Stimulated activated CD4-positive, alpha-beta T cell treated with anti-CD3 and anti-CD28 coated beads, TNF-alpha, amount 100 ng/mL, for 4 hours (primary cell): ENCODE measurements around the gene B2M.
A peak's percentile ranks its signal among the peaks of the same experiment; 100 is the strongest.
"Not testable (repeated sequence)": the region's sequence is repeated elsewhere in the genome, so short reads cannot be mapped to it uniquely, and the experiment has no call there.

Experiments
- DNase-seq, 3 experiments: peaks; one replicate each; pipeline ENCODE4 v3.0.0-alpha.2; 2020; ENCODE audit warnings: low read depth in 3 of 3

B2M gene

DNA sequence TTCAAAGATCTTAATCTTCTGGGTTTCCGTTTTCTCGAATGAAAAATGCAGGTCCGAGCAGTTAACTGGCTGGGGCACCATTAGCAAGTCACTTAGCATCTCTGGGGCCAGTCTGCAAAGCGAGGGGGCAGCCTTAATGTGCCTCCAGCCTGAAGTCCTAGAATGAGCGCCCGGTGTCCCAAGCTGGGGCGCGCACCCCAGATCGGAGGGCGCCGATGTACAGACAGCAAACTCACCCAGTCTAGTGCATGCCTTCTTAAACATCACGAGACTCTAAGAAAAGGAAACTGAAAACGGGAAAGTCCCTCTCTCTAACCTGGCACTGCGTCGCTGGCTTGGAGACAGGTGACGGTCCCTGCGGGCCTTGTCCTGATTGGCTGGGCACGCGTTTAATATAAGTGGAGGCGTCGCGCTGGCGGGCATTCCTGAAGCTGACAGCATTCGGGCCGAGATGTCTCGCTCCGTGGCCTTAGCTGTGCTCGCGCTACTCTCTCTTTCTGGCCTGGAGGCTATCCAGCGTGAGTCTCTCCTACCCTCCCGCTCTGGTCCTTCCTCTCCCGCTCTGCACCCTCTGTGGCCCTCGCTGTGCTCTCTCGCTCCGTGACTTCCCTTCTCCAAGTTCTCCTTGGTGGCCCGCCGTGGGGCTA, at the start of gene B2M, which contains the start of gene PATL2:
TSS of gene B2M (plus strand) at position 422 of the 647 bp plus-strand sequence. CDS start at position 452, 30 bp downstream.
TSS of gene PATL2 (minus strand) at position 228 of the 647 bp plus-strand sequence. CDS start 34,833 bp downstream, outside the sequence.
- peak; percentile 92 to 95 (median 94) for DNase-seq

DNA sequence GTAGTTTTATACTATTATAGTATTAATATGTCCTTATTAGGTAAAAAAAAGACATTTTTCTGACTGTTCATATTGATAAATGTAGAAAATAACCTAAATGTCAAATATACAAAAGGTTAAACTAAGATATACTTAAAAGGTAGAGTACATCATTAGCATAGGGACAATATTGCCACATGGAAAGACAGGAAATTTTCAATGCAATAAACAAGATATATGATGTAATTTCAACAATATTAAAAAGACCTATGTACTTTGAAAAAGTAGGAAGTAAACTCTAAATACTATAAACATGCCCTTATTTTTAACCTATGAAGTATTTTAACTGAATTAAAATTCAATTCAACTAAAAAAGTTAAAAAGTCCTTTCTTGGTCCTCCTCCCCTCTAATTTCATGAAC, 49.7 kb upstream of the B2M start:
- DNase-seq: no peak

DNA sequence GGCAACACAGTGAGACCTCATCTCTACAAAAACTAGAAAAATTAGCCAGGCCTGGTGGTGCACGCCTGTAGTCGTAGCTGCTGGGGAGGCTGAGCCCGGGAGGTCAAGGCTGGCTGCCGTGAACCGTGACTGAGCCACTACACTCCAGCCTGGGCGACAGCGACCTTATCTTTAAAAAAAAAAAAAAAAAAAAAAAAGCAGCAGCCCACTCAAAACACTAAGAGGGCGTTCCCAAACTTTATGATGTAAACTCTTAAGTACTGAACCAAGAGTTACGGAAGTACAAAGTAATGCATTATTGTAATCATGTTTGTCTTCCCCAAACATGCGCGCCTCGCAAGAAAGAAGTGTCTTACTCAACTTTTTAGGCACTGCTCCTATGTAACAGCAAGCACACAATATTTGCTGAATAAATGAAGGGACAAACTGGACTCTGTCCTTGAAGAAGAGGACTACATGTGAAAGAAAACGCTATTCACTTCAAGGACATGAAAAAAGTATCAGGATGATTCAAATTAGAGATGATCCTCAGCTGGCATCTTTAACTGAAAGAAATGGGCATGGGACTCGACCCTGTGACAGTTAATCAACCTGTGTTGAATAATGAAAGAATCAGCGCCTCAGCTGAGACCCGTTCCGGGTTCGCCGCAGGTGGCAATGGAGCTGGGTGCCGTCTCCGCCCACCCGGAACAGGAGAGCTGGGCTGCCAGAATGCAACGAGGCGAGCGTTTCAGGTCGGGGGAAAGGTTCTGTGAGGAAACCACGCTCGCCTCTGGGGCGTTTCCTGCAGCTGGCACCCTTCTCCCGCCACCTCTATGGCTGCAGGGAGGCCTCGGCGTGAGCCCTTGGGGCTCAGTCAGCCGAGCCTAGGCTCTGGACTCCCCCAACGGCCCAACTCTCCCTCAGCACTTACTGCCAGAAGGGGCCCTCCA, 48.6 kb upstream of the B2M start:
- DNase-seq: peak; percentile 53 to 72 (median 61)

DNA sequence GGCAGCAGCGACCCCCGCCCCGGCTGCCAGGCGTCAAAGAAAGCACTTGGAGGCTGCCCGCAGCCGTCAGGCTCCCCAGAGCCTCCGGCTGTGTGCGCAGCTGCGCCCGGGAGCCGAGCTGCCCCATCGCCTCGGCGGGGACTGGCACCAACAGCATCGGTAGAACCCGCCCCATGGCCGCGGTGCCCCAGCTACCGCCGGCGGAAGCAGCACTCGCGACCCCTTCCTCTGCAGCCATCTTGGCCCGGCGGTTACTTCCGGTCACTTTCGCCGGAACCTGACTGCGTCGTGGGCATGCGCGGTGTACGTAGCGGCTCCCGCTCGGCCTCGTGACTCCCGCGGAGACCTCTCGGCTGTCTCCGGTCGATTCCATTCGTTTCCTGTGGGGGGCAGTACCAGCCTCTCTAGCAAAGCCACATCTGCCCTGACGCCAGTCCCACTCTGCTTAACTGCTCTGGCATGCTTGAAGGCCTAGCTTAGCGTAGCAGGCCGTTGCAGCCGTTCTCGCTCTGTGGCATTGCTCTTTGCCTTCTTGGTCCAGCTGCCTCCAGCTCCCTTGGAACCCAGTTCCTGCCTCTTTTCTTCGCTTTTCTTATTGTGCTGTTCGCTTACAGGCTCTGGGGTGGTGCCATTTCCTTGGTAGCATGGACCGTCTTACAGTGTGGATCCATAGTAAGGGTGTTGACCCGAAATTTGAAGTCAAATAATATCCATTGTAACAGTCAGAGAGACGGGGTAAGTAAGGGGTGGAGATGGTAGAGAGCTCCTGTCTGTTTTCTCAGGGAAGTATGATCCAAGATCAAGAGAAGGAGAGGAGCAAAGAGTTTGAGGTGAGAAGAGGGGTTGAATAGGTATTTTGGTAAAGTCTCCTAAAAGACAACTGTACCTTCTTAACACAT, 47.7 kb upstream of the B2M start, which contains the start of gene SPG11:
TSS of gene SPG11 (minus strand) at position 253 of the 899 bp plus-strand sequence. CDS start at position 238, 15 bp downstream.
- peak; percentile 79 to 93 (median 93) for DNase-seq

DNA sequence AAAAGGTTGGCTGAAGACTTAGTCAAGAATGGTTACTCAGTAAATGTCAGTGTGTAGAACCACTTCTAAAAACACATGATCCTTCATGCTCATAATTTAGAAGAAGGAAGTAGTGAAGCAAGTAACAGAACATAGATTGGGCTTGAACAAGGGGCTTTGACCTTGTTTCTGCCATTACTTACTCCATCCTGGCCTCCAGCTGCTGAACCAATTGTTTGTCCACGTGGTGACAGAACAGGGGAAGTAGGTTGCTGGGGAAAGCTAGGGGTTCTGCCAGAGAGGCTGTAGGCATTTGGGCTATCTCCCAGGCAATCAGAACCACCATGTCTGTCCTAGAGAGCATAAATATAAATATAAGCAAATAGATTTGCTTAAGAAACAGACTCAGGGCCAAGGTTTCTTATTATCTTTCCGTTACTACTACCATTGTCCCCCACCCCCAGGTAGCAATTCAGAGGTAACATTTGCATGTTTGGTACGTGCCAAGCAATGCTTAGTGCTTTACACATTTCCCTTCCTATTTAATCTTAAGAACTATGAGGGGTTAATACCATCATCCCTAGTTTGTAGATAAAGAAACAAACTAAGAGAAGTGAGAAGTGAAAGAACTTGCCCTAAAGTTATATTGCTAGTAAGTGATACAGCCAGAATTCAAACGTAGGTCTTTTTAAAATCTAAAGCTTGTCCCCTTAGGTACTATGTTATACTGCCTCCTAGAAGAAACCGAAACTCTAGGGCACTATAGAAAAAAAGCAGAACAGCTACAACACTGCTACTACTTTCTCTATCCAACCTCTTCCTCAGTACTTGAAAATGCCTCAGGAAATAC, 44.9 kb upstream of the B2M start:
- DNase-seq: no peak

DNA sequence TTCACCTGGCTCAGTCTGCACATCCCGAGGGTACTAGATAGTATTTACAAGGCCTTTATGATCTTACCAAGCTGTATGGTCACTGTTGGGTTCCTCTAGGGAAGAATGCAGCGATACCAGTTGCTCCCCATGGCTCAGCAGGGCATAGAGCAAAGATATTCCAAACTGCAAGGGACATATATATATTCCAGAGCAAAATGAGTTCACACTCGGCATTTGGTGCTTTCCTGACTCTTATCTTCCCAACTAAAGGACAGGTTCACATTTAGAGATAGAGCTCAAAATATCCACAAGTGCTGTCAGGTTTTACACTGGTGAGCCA, 44.3 kb upstream of the B2M start:
- DNase-seq: no peak

DNA sequence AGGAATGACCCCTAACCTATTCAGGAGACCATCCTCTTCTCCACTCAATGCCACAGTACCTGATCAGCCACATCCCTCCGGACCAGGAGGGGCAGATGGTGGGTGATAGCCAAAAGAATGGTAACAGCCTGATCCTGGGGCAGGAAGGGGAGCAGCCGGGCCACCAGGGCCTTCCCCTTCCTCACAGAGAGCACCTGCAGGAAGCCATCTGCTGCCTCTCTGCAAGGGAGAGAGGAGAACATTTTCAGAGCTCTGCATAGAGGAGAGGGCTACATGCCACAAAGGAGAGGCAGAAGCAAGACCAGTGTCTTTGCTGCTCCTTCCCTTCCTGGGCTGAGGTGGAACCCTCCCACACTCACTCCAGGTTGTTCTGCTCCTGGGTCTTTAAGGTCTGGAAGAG, 42.4 kb upstream of the B2M start:
- DNase-seq: no peak

DNA sequence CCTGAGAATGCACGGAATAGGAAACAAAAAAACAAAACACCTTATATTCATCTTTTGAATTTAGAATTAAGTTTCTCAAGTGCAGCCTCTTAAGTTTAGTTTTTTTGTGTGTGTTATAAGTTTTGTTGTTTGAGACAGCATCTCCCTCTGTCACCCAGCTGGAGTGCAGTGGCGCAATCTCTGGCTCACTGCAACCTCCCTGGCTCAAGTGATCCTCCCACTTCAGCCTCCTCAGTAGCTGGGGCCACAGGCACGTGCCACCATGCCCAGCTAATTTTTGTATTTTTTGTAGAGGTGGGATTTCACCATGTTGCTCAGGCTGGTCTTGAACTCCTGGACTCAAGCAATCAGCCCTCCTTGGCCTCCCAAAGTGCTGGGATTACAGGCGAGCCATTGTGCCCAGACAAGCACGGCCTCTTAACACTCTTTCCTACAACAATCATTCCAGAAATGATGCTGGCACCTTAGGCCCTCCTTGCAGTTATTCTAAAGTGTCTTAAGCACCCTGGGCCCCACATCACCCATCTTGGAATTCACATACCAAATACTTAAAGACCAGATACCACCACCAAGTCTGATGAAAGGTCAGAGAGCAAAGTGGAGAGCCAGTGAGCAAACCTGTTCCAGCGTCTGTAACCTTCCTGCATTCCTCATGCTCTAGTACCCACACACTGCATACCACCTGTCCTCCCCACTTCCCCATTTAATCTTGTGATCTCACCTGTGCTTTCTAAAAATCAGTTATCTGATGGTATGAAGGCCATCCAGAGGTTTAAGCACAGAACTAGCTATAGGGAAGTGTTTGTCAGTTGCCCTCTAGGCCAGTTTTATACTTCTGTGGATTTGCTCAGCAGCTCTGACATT, 41.0 kb upstream of the B2M start:
- DNase-seq: no peak

DNA sequence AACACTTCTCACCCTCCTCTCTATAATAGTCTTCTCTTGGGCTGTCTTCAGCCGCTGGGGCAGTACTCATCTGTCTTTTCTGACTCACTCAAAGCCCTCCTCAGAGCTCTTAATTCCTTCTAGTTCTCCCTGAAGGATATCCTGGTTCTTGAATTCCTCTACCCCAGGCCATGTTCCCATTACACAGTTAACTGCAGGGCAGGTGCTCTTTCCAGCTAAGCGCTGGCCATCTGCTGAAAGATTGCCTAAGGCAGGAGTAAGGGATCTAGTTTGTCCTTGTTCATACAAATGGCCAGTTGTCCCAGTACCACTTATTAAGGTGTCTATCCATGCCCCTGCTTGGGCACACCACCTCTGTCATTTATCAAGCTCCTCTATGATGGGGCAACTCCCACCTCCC, 37.7 kb upstream of the B2M start:
- no peak for DNase-seq

DNA sequence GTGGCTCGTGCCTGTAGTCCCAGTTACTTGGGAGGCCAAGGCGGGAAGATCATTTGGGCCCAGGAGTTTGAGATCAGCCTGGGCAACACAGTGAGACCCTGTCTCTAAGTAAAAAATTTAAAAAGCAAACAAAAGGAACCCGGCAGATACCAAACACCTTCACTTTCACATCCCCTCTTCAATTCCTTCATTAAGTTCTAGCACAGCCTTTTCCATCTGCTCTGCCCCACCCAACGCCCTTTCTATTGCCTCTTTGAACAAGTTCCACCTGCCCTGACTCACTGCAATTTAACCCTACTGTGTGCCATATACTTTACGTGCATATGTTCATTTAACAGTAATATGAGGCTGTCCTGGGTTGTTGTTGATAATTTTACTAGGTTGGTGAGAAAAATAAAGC, 35.4 kb upstream of the B2M start:
- no peak for DNase-seq

DNA sequence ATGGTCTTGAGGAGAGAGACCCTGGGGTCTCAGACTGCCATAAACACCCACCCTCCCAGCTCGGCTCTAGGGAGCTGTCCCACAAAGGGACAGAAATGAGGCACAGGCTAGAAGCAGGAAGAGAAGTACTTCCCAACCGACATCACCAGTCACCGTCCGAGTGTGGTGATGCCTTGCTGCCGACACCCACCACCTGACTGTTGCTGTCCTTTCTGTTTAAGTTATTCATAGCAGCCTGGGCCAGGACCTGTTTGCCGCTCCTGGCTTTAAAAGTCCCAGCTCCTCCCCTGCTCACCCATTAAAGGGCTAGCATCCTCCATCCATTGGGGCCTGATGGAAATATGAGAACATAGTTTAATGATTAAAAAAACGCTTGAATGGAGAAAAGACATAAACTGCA, 34.6 kb upstream of the B2M start:
- no peak for DNase-seq

DNA sequence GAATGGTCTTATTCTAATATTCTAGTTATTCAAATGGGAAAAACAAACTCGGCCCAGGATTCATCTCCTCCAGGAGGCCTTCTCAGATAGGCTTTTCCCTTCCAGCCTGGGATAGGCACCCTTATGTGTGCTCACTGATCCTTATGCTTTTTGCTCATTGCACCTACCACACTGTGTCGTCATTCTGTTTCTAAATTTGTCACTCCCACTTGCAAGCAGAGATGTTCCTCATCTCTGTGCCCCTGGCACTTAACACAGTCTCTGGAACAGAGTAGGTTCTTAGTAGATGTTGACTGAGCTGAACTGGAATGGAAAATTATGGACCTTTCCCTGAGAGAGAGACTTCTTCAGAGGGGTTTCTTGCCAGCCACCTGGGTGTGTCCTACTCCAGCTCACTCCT, 29.1 kb upstream of the B2M start:
- no peak for DNase-seq

DNA sequence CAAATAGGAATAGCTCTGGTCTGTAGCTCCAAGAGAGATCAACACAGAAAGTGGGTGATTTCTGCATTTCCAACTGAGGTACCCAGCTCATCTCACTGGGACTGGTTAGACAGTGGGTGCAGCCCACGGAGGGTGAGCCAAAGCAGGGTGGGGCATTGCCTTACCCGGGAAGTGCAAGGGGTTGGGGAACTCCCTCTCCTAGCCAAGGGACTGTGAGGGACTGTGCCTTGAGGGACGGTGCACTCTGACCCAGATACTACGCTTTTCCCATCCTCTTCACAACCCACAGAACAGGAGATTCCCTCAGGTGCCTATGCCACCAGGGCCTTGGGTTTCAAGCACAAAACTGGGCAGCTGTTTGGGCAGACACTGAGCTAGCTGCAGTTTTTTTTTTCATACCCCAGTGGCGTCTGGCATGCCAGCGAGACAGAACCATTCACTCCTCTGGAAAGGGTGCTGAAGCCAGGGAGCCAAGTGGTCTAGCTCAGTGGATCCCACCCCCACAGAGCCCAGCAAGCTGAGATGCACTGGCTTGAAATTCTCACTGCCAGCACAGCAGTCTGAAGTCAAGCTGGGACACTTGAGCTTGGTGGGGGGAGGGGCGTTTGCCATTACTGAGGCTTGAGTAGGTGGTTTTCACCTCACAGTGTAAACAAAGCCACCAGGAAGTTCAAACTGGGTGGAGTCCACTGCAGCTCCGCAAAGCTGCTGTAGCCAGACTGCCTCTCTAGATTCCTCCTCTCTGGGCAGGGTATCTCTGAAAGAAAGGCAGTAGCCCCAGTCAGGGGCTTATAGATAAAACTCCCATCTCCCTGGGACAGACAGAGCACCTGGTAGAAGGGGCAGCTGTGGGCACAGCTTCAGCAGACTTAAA, 28.3 kb upstream of the B2M start:
- peak in 2 of 3 experiments; percentile 43 to 57 for DNase-seq

DNA sequence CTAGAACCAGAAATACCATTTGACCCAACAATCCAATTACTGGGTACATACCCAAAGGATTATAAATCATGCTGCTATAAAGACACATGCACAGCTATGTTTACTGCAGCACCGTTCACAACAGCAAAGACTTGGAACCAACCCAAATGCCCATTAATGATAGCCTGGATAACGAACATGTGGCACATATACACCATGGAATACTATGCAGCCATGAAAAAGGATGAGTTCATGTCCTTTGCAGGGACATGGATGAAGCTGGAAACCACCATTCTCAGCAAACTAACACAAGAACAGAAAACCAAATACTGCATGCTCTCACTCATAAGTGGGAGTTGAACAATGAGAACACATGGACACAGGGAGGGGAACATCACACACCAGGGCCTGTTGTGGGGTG, 22.0 kb upstream of the B2M start:
- not testable (repeated sequence) for DNase-seq

DNA sequence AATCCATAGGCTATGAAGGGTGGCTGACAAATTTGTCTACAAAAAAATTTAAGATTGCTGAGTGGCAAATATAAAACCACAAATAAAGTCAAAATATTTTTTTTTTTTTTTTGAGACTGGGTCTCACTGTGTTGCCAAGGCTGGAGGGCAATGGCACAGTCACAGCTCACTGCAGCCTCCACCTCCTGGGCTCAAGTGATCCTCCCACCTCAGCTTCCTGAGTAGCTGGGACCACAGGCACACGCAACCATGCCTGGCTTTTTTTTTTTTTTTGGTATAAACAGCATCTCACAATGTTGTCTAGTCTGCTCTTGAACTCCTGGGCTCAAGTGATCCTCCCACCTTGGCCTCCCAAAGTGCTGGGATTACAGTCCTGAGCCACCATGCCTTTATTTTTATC, 21.1 kb upstream of the B2M start:
- DNase-seq: not testable (repeated sequence)

DNA sequence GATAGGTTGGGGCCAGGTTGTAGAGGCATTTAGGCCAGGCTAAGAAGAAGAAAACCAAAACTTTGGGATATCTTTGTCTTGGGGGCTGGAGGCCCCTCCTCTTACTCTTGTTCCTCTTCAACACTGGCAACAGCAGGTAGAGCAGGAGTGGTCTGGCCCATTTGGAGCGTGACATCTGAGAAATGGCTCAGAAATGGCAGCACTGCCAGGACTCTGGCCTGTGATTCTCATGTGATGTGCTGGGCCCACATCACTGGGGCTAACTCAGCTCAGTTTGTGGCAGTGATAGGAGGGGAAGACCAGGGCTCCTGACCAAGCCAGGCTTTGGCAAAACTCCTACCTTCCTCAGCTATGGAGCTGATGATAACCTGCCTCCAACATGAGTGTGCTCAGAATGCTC, 18.7 kb upstream of the B2M start:
- DNase-seq: no peak

DNA sequence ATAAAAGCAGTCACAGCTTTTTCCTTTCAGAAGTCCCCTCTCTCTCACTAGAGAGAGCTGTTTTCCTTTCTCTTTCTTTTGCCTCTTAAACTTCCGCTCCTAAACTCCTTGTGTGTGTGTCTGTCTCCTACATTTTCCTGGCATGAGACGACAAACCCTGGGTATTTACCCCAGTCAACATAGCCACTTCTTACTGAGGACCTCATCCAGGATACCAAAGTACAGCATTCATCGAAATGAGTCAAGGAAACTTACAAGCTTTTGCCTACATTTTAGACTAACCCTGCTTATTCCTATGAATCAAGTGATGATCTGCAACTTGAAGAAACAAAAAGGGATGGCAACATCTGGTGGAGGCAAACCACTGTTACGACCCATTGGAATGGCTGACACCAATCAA, 16.9 kb upstream of the B2M start:
- no peak for DNase-seq

DNA sequence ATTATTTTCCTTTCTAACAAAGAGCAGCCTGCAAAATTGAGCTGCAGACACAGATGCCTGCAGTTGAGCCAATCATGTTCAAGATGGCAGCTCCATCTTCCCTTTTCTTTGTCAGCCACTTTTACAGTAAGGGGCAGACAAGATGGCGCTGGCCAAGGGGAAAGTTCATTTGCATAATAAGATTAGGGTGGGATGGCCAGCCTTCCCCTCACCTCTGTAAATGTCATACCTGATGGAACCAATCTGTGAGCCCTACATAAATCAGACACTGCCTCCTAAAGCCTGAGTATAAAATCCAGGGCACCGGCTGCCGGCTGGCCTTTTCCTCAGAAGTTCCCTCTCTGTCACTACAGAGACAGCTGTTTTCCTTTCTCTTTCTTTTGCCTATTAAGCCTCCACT, 16.0 kb upstream of the B2M start:
- DNase-seq: no peak

DNA sequence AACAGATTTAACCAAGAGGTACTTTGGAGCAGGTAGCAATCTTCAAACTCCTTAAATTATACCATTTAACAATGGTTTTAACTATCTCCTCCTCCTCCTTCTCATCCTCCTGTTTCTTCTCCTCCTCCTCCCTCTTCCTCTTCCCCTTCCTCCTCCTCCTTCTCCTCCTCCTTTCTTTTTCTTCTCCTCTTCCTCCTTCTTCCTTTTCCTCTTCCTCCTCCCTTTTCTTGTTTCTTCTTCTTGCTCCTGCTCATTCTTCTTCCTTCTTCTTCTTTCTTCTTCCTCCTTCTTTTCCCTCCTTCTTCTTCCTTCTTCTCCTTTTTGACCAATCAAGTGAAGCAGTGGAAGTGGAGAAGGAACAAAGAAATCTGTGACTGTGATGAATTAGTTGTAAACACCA, 14.3 kb upstream of the B2M start:
- DNase-seq: no peak
